Measurements from ENCODE around the gene PIP5K1A.

- TF ChIP-seq, protein P1, sequence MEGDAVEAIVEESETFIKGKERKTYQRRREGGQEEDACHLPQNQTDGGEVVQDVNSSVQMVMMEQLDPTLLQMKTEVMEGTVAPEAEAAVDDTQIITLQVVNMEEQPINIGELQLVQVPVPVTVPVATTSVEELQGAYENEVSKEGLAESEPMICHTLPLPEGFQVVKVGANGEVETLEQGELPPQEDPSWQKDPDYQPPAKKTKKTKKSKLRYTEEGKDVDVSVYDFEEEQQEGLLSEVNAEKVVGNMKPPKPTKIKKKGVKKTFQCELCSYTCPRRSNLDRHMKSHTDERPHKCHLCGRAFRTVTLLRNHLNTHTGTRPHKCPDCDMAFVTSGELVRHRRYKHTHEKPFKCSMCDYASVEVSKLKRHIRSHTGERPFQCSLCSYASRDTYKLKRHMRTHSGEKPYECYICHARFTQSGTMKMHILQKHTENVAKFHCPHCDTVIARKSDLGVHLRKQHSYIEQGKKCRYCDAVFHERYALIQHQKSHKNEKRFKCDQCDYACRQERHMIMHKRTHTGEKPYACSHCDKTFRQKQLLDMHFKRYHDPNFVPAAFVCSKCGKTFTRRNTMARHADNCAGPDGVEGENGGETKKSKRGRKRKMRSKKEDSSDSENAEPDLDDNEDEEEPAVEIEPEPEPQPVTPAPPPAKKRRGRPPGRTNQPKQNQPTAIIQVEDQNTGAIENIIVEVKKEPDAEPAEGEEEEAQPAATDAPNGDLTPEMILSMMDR (tag by site-specific recombination; IDR thresholded peaks at IDR 0.05): no peak
- TF ChIP-seq ZBTB17 (tag by site-specific recombination; IDR thresholded peaks at IDR 0.05) (no peak), ZFP41 (tag by site-specific recombination; IDR thresholded peaks at IDR 0.05; ENCODE audit: borderline replicate concordance) (no peak), ZNF311 (tag by site-specific recombination; IDR thresholded peaks at IDR 0.05; ENCODE audit: borderline replicate concordance) (no peak), ZBTB1 (tag by site-specific recombination; IDR thresholded peaks at IDR 0.05) (no peak), SP2 (tag by site-specific recombination; IDR thresholded peaks at IDR 0.05) (no peak)
Measured at GRCh38 chr1:151289991-151290708, 91.8 kb downstream of the PIP5K1A start.
